Testis (tissue), 2 donors: ENCODE measurements around the gene FBXO17.

Source experiments
- CTCF ChIP-seq, 3 experiments: fragments of 450-650 bp in 2 of 3; fragments of 200-600 bp in 1 of 3; sonication (generic) in 1 of 3; IDR thresholded peaks; one replicate each; pipeline ENCODE4 v1.5.1; 2016 to 2019; ENCODE audit warnings: antibody characterized with exemption in 3 of 3, mild to moderate bottlenecking in 2 of 3, moderate library complexity in 1 of 3
- POLR2A ChIP-seq: fragments of 450-650 bp; IDR thresholded peaks from one replicate; pipeline ENCODE4 v1.6.1; 2017; ENCODE audit warnings: antibody characterized with exemption, mild to moderate bottlenecking, moderate library complexity

- TF ChIP-seq CTCF (IDR thresholded peaks at IDR 0.05) (no peak), POLR2A (no peak)
Measured at GRCh38 chr19:39001041-39001440, 25.5 kb upstream of the FBXO17 start.
